Tibial nerve (tissue), 4 donors: ENCODE measurements around the gene KRTAP10-9.

Source experiments
- CTCF ChIP-seq, 5 experiments: fragments of 200-600 bp in 3 of 5; fragments of 450-650 bp in 2 of 5; sonication (generic) in 3 of 5; IDR thresholded peaks; one replicate each; pipeline ENCODE4 v1.5.1; 2016 to 2019; ENCODE audit warnings: antibody characterized with exemption in 5 of 5, mild to moderate bottlenecking in 3 of 5, moderate library complexity in 2 of 5
- EP300 ChIP-seq, 2 donors: sonication (generic); formaldehyde crosslinking; IDR thresholded peaks; one replicate each; pipeline ENCODE4 v1.6.1; 2017; ENCODE audit warnings: antibody characterized with exemption in 2 of 2, mild to moderate bottlenecking in 1 of 2
- POLR2A ChIP-seq, 2 donors: fragments of 450-650 bp; IDR thresholded peaks; one replicate each; pipeline ENCODE4 v1.6.1; 2017; ENCODE audit warnings: antibody characterized with exemption in 2 of 2, mild to moderate bottlenecking in 2 of 2, moderate library complexity in 2 of 2

- TF ChIP-seq CTCF (IDR thresholded peaks at IDR 0.05) (no peak), POLR2A (IDR thresholded peaks at IDR 0.05) (no peak), EP300 (IDR thresholded peaks at IDR 0.05) (no peak)
These were observed 32.2 kb downstream of the KRTAP10-9 start for GRCh38 chr21:44658913-44659595.
